HG03354 (cell line): ENCODE data around the gene AP3M1.
"Not testable (repeated sequence)": the region's sequence is repeated elsewhere in the genome, so short reads cannot be mapped to it uniquely, and the experiment has no call there.

Source experiments
- ATAC-seq: cut with Tn5 transposase; IDR thresholded peaks from one replicate; pipeline ENCODE4 v1.9.1; 2021; ENCODE audit warnings: mild to moderate bottlenecking; ENCODE audit not compliant: unreplicated experiment, poor library complexity, severe bottlenecking

AP3M1 gene

GRCh38 chr10:74150204-74150989 is at the start of gene AP3M1:
Gene AP3M1, minus strand, starts transcription at chr10:74150828. Its CDS starts 12,449 bp downstream, at chr10:74138379.
- ATAC-seq = peak; percentile 49

- ATAC-seq = no peak
Measured at GRCh38 chr10:74199315-74199714, 48.7 kb upstream of the AP3M1 start.

- no peak for ATAC-seq
Measured at GRCh38 chr10:74194999-74195398, 44.4 kb upstream of the AP3M1 start.

- ATAC-seq = no peak
Measured at GRCh38 chr10:74194545-74194944, 43.9 kb upstream of the AP3M1 start.

- no peak for ATAC-seq
Measured at GRCh38 chr10:74190494-74190893, 39.9 kb upstream of the AP3M1 start.

- ATAC-seq = peak; percentile 72
Measured at GRCh38 chr10:74189999-74190421, 39.4 kb upstream of the AP3M1 start.

GRCh38 chr10:74188617-74189016 is 38.0 kb upstream of the AP3M1 start:
- ATAC-seq = not testable (repeated sequence)

- ATAC-seq = no peak
Measured at GRCh38 chr10:74187237-74187636, 36.6 kb upstream of the AP3M1 start.

- no peak for ATAC-seq
Measured at GRCh38 chr10:74186678-74187077, 36.0 kb upstream of the AP3M1 start.

- ATAC-seq = no peak
Measured at GRCh38 chr10:74179111-74179710, 28.6 kb upstream of the AP3M1 start.

GRCh38 chr10:74178042-74178791 is 27.6 kb upstream of the AP3M1 start:
- ATAC-seq = no peak

- peak; percentile 16 for ATAC-seq
Measured at GRCh38 chr10:74177140-74177677, 26.6 kb upstream of the AP3M1 start.

GRCh38 chr10:74176380-74177139 is 25.9 kb upstream of the AP3M1 start:
- ATAC-seq = peak; percentile 91

GRCh38 chr10:74175510-74176379 is 25.1 kb upstream of the AP3M1 start:
- no peak for ATAC-seq

GRCh38 chr10:74174521-74174920 is 23.9 kb upstream of the AP3M1 start:
- ATAC-seq = no peak

- ATAC-seq = no peak
Measured at GRCh38 chr10:74171625-74172024, 21.0 kb upstream of the AP3M1 start.

GRCh38 chr10:74167443-74167842 is 16.8 kb upstream of the AP3M1 start:
- ATAC-seq = no peak

- ATAC-seq = no peak
Measured at GRCh38 chr10:74165530-74165901, 14.9 kb upstream of the AP3M1 start.
